Skeletal muscle tissue (tissue), 4 donors: ENCODE data around the gene TMEM60. TPM values are rescaled to one million over a fixed set of nuclear protein-coding genes. Genes with fewer than 3 reads are reported as not detected.
"Not testable (repeated sequence)": the region's sequence is repeated elsewhere in the genome, so short reads cannot be mapped to it uniquely, and the experiment has no call there.

ENCODE experiments used
- H3K27ac ChIP-seq: one replicate; pipeline ENCODE4 v1.7.0; 2013; ENCODE audit warnings: mild to moderate bottlenecking, low read depth, low read length, inconsistent platforms
- H3K27me3 ChIP-seq, 3 donors: one replicate each; pipeline ENCODE4 v1.7.0; 2013; ENCODE audit warnings: low read length in 3 of 3; ENCODE audit not compliant: control insufficient read depth in 3 of 3, insufficient read depth in 3 of 3
- H3K36me3 ChIP-seq, 3 donors: one replicate each; pipeline ENCODE4 v1.7.0; 2013; ENCODE audit warnings: low read length in 3 of 3; ENCODE audit not compliant: control insufficient read depth in 3 of 3, insufficient read depth in 3 of 3
- H3K4me1 ChIP-seq, 3 donors: one replicate each; pipeline ENCODE4 v1.7.0; 2013; ENCODE audit warnings: low read length in 3 of 3, mild to moderate bottlenecking in 3 of 3; ENCODE audit not compliant: control insufficient read depth in 3 of 3, insufficient read depth in 3 of 3
- H3K4me3 ChIP-seq, 3 donors: one replicate each; pipeline ENCODE4 v1.7.0; 2013; ENCODE audit warnings: low read length in 3 of 3
- H3K9ac ChIP-seq, 3 donors: one replicate each; pipeline ENCODE4 v1.7.0; 2013; ENCODE audit warnings: low read length in 3 of 3, mild to moderate bottlenecking in 3 of 3, moderate library complexity in 2 of 3, low read depth in 1 of 3
- H3K9me3 ChIP-seq, 3 donors: one replicate each; pipeline ENCODE4 v1.7.0; 2013; ENCODE audit warnings: low read length in 3 of 3; ENCODE audit not compliant: control insufficient read depth in 3 of 3
- total RNA-seq: library from RNA; depleted of rRNA; stranded (reverse); fragments of >200 nt; gene quantifications from one replicate; pipeline ENCODE4 v1.2.3, GENCODE V29; 2014
- donor health status: Osteomylitis.

TMEM60 gene, protein sequence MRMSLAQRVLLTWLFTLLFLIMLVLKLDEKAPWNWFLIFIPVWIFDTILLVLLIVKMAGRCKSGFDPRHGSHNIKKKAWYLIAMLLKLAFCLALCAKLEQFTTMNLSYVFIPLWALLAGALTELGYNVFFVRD
- 11.0 TPM for total RNA-seq

DNA sequence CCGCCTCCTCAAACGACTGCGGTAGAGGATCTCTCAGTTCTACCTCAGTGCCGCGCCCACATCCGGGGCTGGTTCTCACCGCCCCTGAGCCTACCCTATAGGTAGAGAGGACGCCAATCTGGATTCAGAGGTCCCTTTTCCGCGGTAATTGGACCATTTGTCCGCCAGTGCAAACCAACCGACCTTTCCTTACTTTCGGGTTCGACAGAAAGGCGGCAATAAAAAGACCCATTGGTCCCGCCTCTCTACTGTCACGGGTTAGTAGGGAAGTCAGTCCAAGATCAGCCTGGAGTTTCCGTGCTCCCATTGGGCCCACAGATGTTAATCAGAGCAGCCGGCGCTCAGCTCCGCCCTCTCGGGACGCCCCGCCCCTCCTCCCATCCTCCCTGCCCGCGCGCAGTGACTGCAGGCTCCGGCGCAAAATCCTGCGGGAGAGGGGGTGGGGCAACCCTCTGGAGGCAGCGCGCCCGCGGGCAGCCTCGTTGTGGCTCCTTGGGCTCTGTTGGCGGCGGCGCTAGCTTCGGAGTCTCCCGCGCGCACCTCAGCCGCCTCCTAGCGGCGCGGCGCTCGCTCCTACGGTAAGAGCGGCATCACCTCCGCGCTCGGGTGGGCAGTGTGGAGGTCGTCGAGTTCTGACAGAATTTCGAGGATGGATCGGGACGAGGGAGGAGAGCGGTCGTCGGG is at the start of gene TMEM60, which contains the start of gene PHTF2:
Gene TMEM60, minus strand, starts transcription at position 41 of the 684 bp plus-strand sequence. CDS start 4,061 bp downstream, outside the sequence.
Gene PHTF2, plus strand, starts transcription at position 380 of the 684 bp plus-strand sequence.
- H3K27me3 ChIP-seq = no peaks in the 10 kb centered on the region
- H3K9me3 ChIP-seq = no peaks in the 10 kb centered on the region
- peak within 1 kb of the TSS; percentile 94 to 97 (median 94) for H3K4me3 ChIP-seq
- H3K36me3 ChIP-seq = no peaks in the 10 kb centered on the region
- H3K9ac ChIP-seq = peak within 1 kb of the TSS; percentile 93 to 95 (median 94)
- H3K27ac ChIP-seq = peak within 1 kb of the TSS; percentile 95
- peaks cover 23 to 30% (median 28%) of the 10 kb centered on the region in 3 donors for H3K4me1 ChIP-seq

DNA sequence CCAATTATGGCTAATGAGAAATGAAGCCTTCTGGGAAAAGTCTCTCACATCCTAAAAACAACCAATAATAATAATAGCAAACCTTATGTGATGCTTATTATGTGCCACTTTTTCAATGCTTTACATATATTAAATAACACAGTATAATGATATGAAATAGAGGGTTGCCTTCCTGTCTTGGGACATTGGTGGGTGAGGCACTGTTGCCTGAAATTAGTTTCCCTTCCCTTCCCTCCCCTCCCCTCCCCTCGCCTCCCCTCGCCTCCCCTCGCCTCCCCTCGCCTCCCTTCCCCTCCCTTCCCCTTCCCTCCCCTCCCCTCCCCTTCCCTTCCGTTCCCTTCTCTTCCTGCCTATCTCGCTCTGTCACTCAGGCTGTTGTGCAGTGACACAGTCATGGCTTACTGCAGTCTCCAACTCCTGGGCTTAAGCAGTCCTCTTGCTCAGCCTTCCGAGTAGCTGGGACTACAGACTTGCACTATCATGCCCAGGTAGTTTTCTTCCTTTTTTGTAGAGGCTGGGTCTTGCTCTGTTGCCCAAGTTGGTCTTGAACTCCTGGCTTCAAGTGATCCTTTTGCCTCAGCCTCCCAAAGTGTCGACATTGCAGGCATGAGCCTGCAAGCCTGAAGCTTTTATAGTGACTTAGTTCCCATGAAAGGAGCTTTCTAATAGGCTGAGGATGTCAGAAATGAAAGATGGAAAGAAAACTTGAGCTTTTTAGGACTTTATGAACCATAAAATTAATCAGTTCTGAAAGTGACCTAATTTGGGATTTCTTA is 48.3 kb upstream of the TMEM60 start:
- Histone ChIP-seq H3K27me3 (no peaks in the 10 kb centered on the region), H3K9me3 (no peaks in the 10 kb centered on the region), H3K4me1 (peaks cover 0 to 9% (median 7%) of the 10 kb centered on the region in 3 donors), H3K27ac (no peak overlapping the region), H3K4me3 (no peak overlapping the region), H3K9ac (no peak overlapping the region), H3K36me3 (no peaks in the 10 kb centered on the region)

DNA sequence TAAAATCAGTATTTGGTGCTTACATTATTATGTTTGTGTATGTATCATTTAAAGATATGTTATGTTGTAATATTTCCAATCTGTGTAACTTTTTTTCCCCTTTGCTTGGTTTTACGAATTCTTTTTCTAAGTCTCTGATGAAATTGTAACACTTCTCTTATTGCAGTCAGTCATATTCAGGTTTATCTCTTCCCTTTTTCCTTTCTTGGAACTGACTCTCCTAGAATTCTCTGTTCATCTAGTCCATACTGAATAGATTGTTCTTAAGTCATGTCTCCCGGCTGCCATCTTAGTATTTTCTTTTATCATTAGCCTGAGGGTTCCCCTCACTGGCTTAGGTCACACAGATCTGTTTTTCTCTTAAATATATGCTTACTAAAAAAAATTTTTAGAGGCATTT is 45.0 kb upstream of the TMEM60 start:
- Histone ChIP-seq H3K9ac (no peak overlapping the region), H3K9me3 (no peaks in the 10 kb centered on the region), H3K27me3 (no peaks in the 10 kb centered on the region), H3K27ac (peak overlapping the region; percentile 12), H3K4me3 (no peak overlapping the region), H3K4me1 (peaks cover 1 to 9% (median 9%) of the 10 kb centered on the region in 3 donors), H3K36me3 (no peaks in the 10 kb centered on the region)

DNA sequence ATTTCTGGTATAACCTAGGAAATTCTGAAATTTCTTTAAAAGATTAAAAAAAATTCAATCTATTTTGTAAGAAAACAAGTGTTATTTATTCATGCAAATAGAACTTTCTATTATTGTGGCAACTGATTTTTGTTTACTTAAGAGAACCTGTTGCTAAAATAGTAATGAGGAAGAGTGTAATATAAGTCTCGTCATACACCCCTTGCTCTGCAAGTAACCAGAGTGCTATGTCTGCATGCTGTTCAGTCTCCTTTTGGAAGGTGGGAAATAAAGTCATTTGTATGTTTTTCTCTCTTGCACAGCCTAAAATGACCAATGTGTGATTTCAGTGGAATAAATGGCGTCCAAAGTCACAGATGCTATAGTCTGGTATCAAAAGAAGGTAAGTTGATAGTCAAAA is 41.7 kb upstream of the TMEM60 start:
- H3K27ac ChIP-seq = peak overlapping the region; percentile 82
- peaks cover 0 to 7% (median 6%) of the 10 kb centered on the region in 3 donors for H3K4me1 ChIP-seq
- H3K9me3 ChIP-seq = no peaks in the 10 kb centered on the region
- H3K4me3 ChIP-seq = peak overlapping the region; percentile 46 to 77 (median 61)
- H3K27me3 ChIP-seq = no peaks in the 10 kb centered on the region
- H3K36me3 ChIP-seq = no peaks in the 10 kb centered on the region
- peak overlapping the region; percentile 29 to 86 (median 46) for H3K9ac ChIP-seq

DNA sequence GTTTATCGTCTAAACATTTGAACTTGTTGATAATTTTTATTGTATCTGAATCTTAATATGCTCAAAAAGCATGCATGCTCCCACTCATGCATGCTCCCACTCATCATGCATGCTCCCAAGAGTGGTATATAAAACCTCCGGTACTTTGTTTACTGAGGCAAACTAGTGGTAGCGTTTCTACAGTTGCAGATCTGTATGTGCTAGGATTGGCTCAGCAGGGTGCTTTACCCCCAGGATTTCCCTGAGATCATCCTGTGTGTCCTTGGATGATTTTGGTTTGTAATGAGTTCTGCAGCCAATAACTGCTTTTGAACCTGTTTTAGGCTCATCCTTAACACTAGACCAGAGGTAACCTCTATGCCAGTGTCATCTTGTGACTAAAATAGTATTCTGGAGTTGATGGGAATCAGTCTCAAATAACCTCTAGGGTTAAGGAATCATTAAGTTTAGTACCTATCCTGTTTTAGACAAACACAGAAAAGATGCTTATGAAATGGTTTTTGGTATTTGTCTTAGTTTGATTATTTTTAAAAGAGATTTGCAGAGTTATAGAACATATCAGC is 40.8 kb upstream of the TMEM60 start:
- H3K4me3 ChIP-seq = peak overlapping the region; percentile 13 to 77 (median 47)

DNA sequence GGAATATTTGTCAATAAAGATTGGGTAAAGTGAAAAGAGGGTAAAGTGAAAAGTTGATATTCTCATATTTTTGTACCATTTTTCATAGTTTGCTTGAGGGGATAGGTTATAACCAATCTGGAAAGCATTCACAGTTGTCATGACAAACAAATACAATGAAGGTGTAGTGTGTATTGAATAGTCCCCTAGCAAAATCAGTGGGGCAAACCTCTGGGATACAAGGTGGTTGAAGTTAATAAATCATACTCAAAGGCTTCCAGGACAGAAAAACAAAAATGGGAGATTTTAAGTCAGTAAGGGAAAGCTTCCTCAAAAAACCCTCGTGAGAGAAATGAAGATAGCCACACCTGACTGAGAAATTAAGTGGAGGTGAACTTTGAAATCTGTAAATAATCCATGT is 39.7 kb upstream of the TMEM60 start:
- peak overlapping the region; percentile 82 for H3K27ac ChIP-seq
- peak overlapping the region in 1 of 3 donors; percentile 14 for H3K4me3 ChIP-seq
- no peaks in the 10 kb centered on the region for H3K27me3 ChIP-seq
- H3K9me3 ChIP-seq = no peaks in the 10 kb centered on the region
- peaks cover 0 to 14% (median 12%) of the 10 kb centered on the region in 3 donors for H3K4me1 ChIP-seq
- H3K36me3 ChIP-seq = no peaks in the 10 kb centered on the region
- peak overlapping the region in 1 of 3 donors; percentile 18 for H3K9ac ChIP-seq

More for the DNA sequence above, 40.8 kb upstream of the TMEM60 start:
- Histone ChIP-seq H3K36me3 (no peaks in the 10 kb centered on the region), H3K27me3 (no peaks in the 10 kb centered on the region), H3K4me1 (peaks cover 0 to 12% (median 11%) of the 10 kb centered on the region in 3 donors), H3K9ac (peak overlapping the region; percentile 29 to 86 (median 34)), H3K9me3 (no peaks in the 10 kb centered on the region), H3K27ac (peak overlapping the region; percentile 82)

DNA sequence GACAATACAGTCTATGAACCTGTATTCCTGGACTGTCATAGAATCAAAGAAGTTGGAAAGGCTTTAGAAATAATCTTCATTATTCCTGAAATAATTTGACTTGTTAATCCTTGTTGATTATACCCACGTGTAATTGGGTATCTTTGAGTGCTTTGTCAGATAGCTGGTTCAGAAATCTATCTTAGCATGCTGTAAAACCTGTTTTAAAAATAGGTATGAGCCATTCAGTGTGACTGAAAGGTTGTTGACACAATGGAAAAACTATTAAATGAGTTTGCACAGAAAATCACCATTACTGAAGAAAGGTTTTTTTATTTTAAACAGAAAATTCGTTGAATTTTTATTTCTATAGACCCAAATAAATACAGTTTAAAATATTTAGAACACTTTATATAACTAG is 39.0 kb upstream of the TMEM60 start:
- Histone ChIP-seq H3K9me3 (no peaks in the 10 kb centered on the region), H3K4me1 (peaks cover 0 to 14% (median 12%) of the 10 kb centered on the region in 3 donors), H3K27ac (peak overlapping the region; percentile 63), H3K27me3 (no peaks in the 10 kb centered on the region), H3K4me3 (no peak overlapping the region), H3K9ac (peak overlapping the region; percentile 18 to 47 (median 42)), H3K36me3 (no peaks in the 10 kb centered on the region)

DNA sequence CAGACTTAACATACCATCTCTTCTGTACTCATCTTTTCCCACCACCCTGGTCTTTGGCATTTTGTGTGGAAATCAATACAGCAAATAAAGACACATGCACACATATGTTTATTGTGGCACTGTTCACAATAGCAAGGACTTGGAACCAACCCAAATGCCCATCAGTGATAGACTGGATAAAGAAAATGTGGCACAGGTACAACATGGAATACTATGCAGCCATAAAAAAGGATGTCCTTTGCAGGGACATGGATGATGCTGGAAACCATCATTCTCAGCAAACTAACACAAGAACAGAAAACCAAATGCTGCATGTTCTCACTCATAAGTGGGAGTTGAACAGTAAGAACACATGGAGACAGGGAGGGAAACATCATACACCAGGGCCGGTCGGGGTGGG is 38.2 kb upstream of the TMEM60 start:
- H3K4me3 ChIP-seq, H3K9ac ChIP-seq, H3K27ac ChIP-seq, H3K36me3 ChIP-seq, H3K27me3 ChIP-seq, H3K9me3 ChIP-seq: not testable (repeated sequence)
- H3K4me1 ChIP-seq = peaks cover 3 to 14% (median 12%) of the 10 kb centered on the region in 3 donors

DNA sequence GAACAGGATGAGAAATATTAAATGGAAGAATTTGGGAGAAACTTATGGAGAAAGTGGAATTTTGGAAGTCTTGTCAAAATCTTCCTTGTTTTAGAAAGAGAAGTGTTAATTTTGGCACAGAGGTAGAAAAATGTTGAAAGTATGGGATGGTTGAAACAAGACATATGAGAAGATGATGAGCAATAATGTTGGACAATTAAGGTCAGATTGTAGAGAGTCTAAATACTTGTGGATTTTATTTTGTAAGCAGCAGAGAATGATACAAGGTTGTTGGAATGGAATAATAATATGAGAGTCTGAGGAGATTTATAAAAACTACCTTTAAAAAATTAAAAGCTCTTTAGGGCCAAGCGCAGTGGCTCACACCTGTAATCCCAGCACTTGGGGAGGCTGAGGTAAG is 34.9 kb upstream of the TMEM60 start:
- Histone ChIP-seq H3K27me3 (no peaks in the 10 kb centered on the region), H3K9me3 (no peaks in the 10 kb centered on the region), H3K4me3 (no peak overlapping the region), H3K4me1 (peaks cover 5 to 12% (median 9%) of the 10 kb centered on the region in 3 donors), H3K9ac (no peak overlapping the region), H3K27ac (no peak overlapping the region), H3K36me3 (no peaks in the 10 kb centered on the region)
